HepG2 (cell line): ENCODE data around the gene AKAP1. TPM values are rescaled to one million over a fixed set of nuclear protein-coding genes. Genes with fewer than 3 reads are reported as not detected.
A peak's percentile ranks its signal among the peaks of the same experiment; 100 is the strongest.

Experiments
- ATF7-NPFF ChIP-seq: sonication (generic); formaldehyde crosslinking; IDR thresholded peaks from 2 replicates; pipeline ENCODE4 v1.8.1; 2023; ENCODE audit warnings: mild to moderate bottlenecking, low read depth, missing genetic modification reagents, moderate library complexity
- RBM22 ChIP-seq: fragments of 200-400 bp; formaldehyde crosslinking; optimal IDR thresholded peaks from 2 replicates; pipeline ENCODE3; 2017; ENCODE audit warnings: mild to moderate bottlenecking, low read length, moderate library complexity
- SMARCC2 ChIP-seq: fragments of 450-650 bp; IDR thresholded peaks from 2 replicates; pipeline ENCODE4 v1.6.1; 2017; ENCODE audit warnings: antibody characterized with exemption, mild to moderate bottlenecking
- ZBTB38 ChIP-seq: sonication (generic); formaldehyde crosslinking; IDR thresholded peaks from 2 replicates; pipeline ENCODE4 v1.5.1; 2020; ENCODE audit warnings: mild to moderate bottlenecking, missing genetic modification reagents
- polyA plus RNA-seq, 8 experiments: library from polyadenylated mRNA; depleted of rRNA in 3 of 8; stranded (reverse) in 7 of 8; unstranded in 1 of 8; fragments of >200 nt; fragmentation: Illumina TruSeq in 4 of 8; extraction: Trizol in 4 of 8; gene quantifications; 2 replicates each; pipeline versions ENCODE4 v1.2.1 to v1.2.3, GENCODE V29; 2011 to 2016; ENCODE audit warnings: low read depth in 4 of 8, missing spikeins in 1 of 8, mixed read lengths in 1 of 8; ENCODE audit not compliant: insufficient read depth in 1 of 8
- total RNA-seq, 5 experiments: library from RNA; depleted of rRNA; stranded (reverse); fragments of >200 nt; fragmentation: Illumina TruSeq; extraction: Trizol; gene quantifications; 2 replicates each; pipeline ENCODE4 v1.2.3, GENCODE V29; 2016; ENCODE audit warnings: low read depth in 1 of 5
- TF ChIP-seq, protein P1 (sequence below): sonication (generic); formaldehyde crosslinking; IDR thresholded peaks from 2 replicates; pipeline ENCODE4 v1.5.1; 2020; ENCODE audit warnings: mild to moderate bottlenecking, missing genetic modification reagents, moderate library complexity
- TF ChIP-seq, protein P2 (sequence below): sonication (generic); formaldehyde crosslinking; IDR thresholded peaks from 2 replicates; pipeline ENCODE4 v1.5.1; 2020; ENCODE audit warnings: mild to moderate bottlenecking, missing genetic modification reagents, moderate library complexity

The AKAP1 gene
- total and polyA plus RNA-seq, 2 of the 13 experiments (the other 11 are each of a cell fraction or from before 2014, with no cell fraction given) = 101 to 131 TPM

DNA sequence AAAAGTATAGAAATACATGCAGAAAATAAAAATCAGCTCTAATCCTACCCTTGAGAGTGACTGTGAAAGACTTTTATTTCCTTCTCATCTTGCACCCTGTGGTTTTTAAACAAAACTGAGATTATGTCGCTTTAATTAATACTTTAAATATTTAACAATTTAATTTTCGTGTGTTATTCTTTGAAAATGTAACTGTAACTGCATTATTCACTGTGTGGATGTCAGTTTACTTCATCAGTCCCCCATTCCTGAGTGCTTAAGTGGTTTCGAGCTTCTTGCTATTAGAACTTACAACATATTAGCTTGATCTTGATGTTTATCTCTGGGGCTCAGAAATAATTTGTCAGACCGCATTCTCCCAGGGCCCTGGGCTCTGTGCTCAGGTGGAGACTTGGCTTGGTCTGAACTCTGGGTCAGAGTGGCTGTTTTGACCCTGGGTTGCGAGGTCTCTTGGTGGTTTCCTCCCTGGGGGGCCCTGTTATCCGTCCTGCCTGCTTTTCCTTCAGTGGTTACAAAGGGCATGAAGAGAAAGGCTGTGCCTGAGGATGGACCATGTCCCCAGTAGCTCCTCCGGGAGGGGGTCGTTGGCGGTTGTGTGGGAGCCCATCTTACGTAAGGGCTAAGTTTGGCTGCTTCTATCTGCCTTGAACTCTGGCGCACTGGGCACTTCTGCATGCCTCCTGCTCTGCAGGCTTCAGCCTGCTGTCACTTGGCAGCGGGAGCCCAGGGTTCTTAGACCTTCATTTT, 25.7 kb downstream of the AKAP1 start (continued):
- TF ChIP-seq SMARCC2 (no peak), RBM22 (peak; percentile 36), ZBTB38 (CRISPR knock-in tag) (0 out of 2 replicates have a peak, but pooled peaks have one; percentile 38), ATF7-NPFF (CRISPR knock-in tag) (no peak)
- TF ChIP-seq, protein P1, sequence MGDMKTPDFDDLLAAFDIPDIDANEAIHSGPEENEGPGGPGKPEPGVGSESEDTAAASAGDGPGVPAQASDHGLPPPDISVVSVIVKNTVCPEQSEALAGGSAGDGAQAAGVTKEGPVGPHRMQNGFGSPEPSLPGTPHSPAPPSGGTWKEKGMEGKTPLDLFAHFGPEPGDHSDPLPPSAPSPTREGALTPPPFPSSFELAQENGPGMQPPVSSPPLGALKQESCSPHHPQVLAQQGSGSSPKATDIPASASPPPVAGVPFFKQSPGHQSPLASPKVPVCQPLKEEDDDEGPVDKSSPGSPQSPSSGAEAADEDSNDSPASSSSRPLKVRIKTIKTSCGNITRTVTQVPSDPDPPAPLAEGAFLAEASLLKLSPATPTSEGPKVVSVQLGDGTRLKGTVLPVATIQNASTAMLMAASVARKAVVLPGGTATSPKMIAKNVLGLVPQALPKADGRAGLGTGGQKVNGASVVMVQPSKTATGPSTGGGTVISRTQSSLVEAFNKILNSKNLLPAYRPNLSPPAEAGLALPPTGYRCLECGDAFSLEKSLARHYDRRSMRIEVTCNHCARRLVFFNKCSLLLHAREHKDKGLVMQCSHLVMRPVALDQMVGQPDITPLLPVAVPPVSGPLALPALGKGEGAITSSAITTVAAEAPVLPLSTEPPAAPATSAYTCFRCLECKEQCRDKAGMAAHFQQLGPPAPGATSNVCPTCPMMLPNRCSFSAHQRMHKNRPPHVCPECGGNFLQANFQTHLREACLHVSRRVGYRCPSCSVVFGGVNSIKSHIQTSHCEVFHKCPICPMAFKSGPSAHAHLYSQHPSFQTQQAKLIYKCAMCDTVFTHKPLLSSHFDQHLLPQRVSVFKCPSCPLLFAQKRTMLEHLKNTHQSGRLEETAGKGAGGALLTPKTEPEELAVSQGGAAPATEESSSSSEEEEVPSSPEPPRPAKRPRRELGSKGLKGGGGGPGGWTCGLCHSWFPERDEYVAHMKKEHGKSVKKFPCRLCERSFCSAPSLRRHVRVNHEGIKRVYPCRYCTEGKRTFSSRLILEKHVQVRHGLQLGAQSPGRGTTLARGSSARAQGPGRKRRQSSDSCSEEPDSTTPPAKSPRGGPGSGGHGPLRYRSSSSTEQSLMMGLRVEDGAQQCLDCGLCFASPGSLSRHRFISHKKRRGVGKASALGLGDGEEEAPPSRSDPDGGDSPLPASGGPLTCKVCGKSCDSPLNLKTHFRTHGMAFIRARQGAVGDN (CRISPR knock-in tag) = peak; percentile 32
- TF ChIP-seq, protein P2, sequence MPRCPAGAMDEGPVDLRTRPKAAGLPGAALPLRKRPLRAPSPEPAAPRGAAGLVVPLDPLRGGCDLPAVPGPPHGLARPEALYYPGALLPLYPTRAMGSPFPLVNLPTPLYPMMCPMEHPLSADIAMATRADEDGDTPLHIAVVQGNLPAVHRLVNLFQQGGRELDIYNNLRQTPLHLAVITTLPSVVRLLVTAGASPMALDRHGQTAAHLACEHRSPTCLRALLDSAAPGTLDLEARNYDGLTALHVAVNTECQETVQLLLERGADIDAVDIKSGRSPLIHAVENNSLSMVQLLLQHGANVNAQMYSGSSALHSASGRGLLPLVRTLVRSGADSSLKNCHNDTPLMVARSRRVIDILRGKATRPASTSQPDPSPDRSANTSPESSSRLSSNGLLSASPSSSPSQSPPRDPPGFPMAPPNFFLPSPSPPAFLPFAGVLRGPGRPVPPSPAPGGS (CRISPR knock-in tag) = no peak
